ENCODE measurements around the gene TEX52. TPM values are rescaled to one million over a fixed set of nuclear protein-coding genes. Genes with fewer than 3 reads are reported as not detected.

TEX52 gene
- total and polyA plus RNA-seq, 2 donors from 2014 or later = not detected

DNA sequence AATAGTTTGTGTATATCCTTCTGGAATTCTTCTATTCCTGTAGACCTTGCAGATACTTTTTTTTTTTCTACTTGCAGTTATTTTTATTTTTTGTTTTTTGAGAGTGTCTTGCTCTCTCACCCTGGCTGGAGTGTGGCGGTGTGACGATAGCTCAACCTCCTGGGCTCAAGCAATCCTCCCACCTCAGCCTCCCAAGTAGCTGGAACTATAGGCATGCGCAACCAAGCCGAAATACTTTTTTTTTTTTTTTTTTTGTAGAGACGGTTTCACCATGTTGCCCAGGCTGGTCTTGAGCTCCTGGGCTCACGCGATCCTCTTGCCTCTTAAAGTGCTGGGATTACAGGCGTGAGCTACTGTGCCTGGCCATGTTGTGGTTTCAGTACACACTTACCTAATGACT lies 43.8 kb upstream of the TEX52 start:
- FAIRE-seq = no peak
- Histone ChIP-seq H3K4me1 (ENCODE audit: control insufficient read depth in 2 of 3, insufficient read depth in 2 of 3, low read depth in 1 of 3, low read length in 3 of 3) (peaks cover 0 to 7% (median 6%) of the 10 kb centered on the region in 3 donors), H3K9ac (ENCODE audit: low read length in 3 of 3) (no peak overlapping the region), H3K27me3 (ENCODE audit: control insufficient read depth, insufficient read depth, low read length) (no peaks in the 10 kb centered on the region), H3K36me3 (ENCODE audit: control insufficient read depth in 2 of 3, insufficient read depth in 3 of 3, low read length in 3 of 3) (no peaks in the 10 kb centered on the region), H3K9me3 (ENCODE audit: control insufficient read depth in 2 of 3, insufficient read depth in 1 of 3, low read length in 3 of 3) (no peaks in the 10 kb centered on the region), H3K4me3 (ENCODE audit: low read length in 3 of 3) (no peak overlapping the region), H3K27ac (ENCODE audit: low read depth in 2 of 2, low read length in 2 of 2) (no peak overlapping the region)
- no peak for DNase-seq
- TF ChIP-seq, protein P1, sequence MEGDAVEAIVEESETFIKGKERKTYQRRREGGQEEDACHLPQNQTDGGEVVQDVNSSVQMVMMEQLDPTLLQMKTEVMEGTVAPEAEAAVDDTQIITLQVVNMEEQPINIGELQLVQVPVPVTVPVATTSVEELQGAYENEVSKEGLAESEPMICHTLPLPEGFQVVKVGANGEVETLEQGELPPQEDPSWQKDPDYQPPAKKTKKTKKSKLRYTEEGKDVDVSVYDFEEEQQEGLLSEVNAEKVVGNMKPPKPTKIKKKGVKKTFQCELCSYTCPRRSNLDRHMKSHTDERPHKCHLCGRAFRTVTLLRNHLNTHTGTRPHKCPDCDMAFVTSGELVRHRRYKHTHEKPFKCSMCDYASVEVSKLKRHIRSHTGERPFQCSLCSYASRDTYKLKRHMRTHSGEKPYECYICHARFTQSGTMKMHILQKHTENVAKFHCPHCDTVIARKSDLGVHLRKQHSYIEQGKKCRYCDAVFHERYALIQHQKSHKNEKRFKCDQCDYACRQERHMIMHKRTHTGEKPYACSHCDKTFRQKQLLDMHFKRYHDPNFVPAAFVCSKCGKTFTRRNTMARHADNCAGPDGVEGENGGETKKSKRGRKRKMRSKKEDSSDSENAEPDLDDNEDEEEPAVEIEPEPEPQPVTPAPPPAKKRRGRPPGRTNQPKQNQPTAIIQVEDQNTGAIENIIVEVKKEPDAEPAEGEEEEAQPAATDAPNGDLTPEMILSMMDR (IDR thresholded peaks at IDR 0.05; ENCODE audit: borderline replicate concordance, extremely low read depth, insufficient read depth) = no peak
- intact Hi-C loops (cut with DNase I) = no loop called here

DNA sequence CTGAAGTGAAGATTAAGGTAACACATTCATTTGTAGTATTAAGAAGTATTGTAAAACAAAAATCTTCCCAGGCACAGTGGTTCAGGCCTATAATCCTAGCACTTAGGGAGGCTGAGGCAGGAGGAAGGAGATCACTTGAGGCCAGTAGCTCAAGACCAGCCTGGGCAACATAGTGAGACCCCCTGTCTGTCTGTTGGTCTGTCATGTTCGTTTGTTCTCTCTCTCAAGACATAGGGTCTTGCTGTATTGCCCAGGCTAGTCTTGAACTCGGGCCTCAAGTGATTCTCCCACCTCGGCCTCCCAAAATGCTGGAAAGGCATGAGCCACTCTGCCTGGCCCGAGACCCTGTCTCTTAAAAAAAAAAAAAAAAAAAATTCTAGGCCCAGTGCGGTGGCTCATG lies 40.6 kb upstream of the TEX52 start:
- Histone ChIP-seq H3K36me3 (ENCODE audit: control insufficient read depth in 2 of 3, insufficient read depth in 3 of 3, low read length in 3 of 3) (no peaks in the 10 kb centered on the region), H3K9ac (ENCODE audit: low read length in 3 of 3) (no peak overlapping the region), H3K4me3 (ENCODE audit: low read length in 3 of 3) (no peak overlapping the region), H3K4me1 (ENCODE audit: control insufficient read depth in 2 of 3, insufficient read depth in 2 of 3, low read depth in 1 of 3, low read length in 3 of 3) (peaks cover 0 to 5% (median 3%) of the 10 kb centered on the region in 3 donors), H3K9me3 (ENCODE audit: control insufficient read depth in 2 of 3, insufficient read depth in 1 of 3, low read length in 3 of 3) (no peaks in the 10 kb centered on the region), H3K27ac (ENCODE audit: low read depth in 2 of 2, low read length in 2 of 2) (no peak overlapping the region), H3K27me3 (ENCODE audit: control insufficient read depth, insufficient read depth, low read length) (no peaks in the 10 kb centered on the region)
- FAIRE-seq = no peak
- TF ChIP-seq, protein P1 (IDR thresholded peaks at IDR 0.05; ENCODE audit: borderline replicate concordance, extremely low read depth, insufficient read depth) = no peak
- intact Hi-C loops (cut with DNase I) = no loop called here
- no peak for DNase-seq

DNA sequence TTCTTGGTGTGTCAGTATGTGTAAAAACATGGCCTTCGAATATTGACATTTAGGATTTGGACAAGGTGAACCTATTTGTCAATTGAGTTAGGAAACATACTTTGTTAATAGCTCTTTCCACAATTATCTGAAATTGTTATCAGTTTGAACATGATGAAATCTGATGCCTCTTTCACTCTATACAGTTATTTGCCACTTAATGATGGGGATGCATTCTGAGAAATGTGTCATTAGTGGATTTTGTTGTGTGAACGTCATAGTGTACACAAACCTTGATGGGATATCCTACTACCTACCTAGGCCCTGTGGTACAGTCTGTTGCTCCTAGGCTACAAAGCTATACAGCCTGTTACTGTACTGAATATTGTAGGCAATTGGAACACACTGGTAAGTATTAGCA lies 38.7 kb upstream of the TEX52 start:
- Histone ChIP-seq H3K36me3 (ENCODE audit: control insufficient read depth in 2 of 3, insufficient read depth in 3 of 3, low read length in 3 of 3) (no peaks in the 10 kb centered on the region), H3K9ac (ENCODE audit: low read length in 3 of 3) (no peak overlapping the region), H3K27ac (ENCODE audit: low read depth in 2 of 2, low read length in 2 of 2) (no peak overlapping the region), H3K4me3 (ENCODE audit: low read length in 3 of 3) (no peak overlapping the region), H3K9me3 (ENCODE audit: control insufficient read depth in 2 of 3, insufficient read depth in 1 of 3, low read length in 3 of 3) (no peaks in the 10 kb centered on the region), H3K4me1 (ENCODE audit: control insufficient read depth in 2 of 3, insufficient read depth in 2 of 3, low read depth in 1 of 3, low read length in 3 of 3) (peaks cover 0 to 5% (median 0%) of the 10 kb centered on the region in 3 donors), H3K27me3 (ENCODE audit: control insufficient read depth, insufficient read depth, low read length) (no peaks in the 10 kb centered on the region)
- TF ChIP-seq, protein P1 (IDR thresholded peaks at IDR 0.05; ENCODE audit: borderline replicate concordance, extremely low read depth, insufficient read depth) = no peak
- DNase-seq (no peak), FAIRE-seq (no peak)
- intact Hi-C loops (cut with DNase I) = no loop called here

DNA sequence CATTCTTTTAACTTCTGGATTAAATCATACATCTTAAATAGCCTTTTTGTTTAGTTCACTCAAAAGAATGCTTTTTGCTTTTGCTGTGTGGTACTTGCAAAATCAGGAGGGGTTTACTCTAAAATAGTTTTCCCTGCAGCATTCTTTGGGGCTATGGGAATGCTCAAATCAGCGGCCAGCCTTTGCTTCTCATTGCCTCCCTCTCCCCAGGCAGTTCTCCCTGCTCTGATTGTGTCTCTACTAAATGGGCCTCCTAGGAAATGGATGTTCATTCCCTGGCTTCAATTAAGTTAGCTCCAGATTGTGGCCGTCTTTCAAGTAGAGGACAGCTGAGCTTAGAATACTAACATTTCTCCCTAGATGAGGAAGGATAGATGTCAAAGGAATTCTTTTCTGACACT lies 38.2 kb upstream of the TEX52 start:
- intact Hi-C loops (cut with DNase I) = no loop called here
- H3K4me1 ChIP-seq (ENCODE audit: control insufficient read depth in 2 of 3, insufficient read depth in 2 of 3, low read depth in 1 of 3, low read length in 3 of 3) = peaks cover 0 to 8% (median 3%) of the 10 kb centered on the region in 3 donors
- H3K4me3 ChIP-seq (ENCODE audit: low read length in 3 of 3) = no peak overlapping the region
- no peaks in the 10 kb centered on the region for H3K27me3 ChIP-seq (ENCODE audit: control insufficient read depth, insufficient read depth, low read length)
- no peak overlapping the region for H3K27ac ChIP-seq (ENCODE audit: low read depth in 2 of 2, low read length in 2 of 2)
- H3K36me3 ChIP-seq (ENCODE audit: control insufficient read depth in 2 of 3, insufficient read depth in 3 of 3, low read length in 3 of 3) = no peaks in the 10 kb centered on the region
- TF ChIP-seq, protein P1 (IDR thresholded peaks at IDR 0.05; ENCODE audit: borderline replicate concordance, extremely low read depth, insufficient read depth) = no peak
- no peak overlapping the region for H3K9ac ChIP-seq (ENCODE audit: low read length in 3 of 3)
- H3K9me3 ChIP-seq (ENCODE audit: control insufficient read depth in 2 of 3, insufficient read depth in 1 of 3, low read length in 3 of 3) = no peaks in the 10 kb centered on the region
- FAIRE-seq (no peak), DNase-seq (no peak)

Data from kidney (tissue), 14 donors.